ENCODE results near the gene RXFP2.

- TF ChIP-seq CTCF (IDR thresholded peaks at IDR 0.05) (no peak), POLR2A (IDR thresholded peaks at IDR 0.05) (no peak), POLR2AphosphoS5 (IDR thresholded peaks at IDR 0.05) (no peak)
Observed at GRCh38 chr13:31786011-31786410, 46.7 kb downstream of the RXFP2 start.
